GM12878 (cell line): ENCODE data around the gene IFT122. TPM values are rescaled to one million over a fixed set of nuclear protein-coding genes. Genes with fewer than 3 reads are reported as not detected.

ENCODE experiments used
- ATF2 ChIP-seq: IDR thresholded peaks from 2 replicates; pipeline ENCODE4 v1.6.1; 2012; ENCODE audit warnings: low read length, inconsistent platforms
- ATF7 ChIP-seq: fragments of 450-650 bp; IDR thresholded peaks from 2 replicates; pipeline ENCODE4 v1.6.1; 2016; ENCODE audit warnings: low read depth, mild to moderate bottlenecking
- BACH1 ChIP-seq: fragments of 450-650 bp; IDR thresholded peaks from 2 replicates; pipeline ENCODE4 v1.6.1; 2017; ENCODE audit warnings: mild to moderate bottlenecking, borderline replicate concordance
- CREM ChIP-seq: IDR thresholded peaks from 2 replicates; pipeline ENCODE4 v1.6.1; 2014; ENCODE audit warnings: antibody characterized with exemption, low read depth
- ETV6 ChIP-seq, 2 experiments: fragments of 450-650 bp in 1 of 2; IDR thresholded peaks in 1 of 2; conservative IDR thresholded peaks in 1 of 2; 2 replicates each; pipeline ENCODE4 v1.6.1; 2014; ENCODE audit warnings: antibody characterized with exemption in 1 of 2, borderline replicate concordance in 1 of 2, low read depth in 1 of 2, mild to moderate bottlenecking in 1 of 2, moderate library complexity in 1 of 2
- GABPA ChIP-seq: IDR thresholded peaks from 2 replicates; pipeline ENCODE4 v1.6.1; 2014; ENCODE audit warnings: antibody characterized with exemption, low read depth, mild to moderate bottlenecking, inconsistent platforms
- GATAD2B ChIP-seq: fragments of 450-650 bp; conservative IDR thresholded peaks from 2 replicates; pipeline ENCODE4 v1.6.1; 2017; ENCODE audit warnings: low read depth, mild to moderate bottlenecking, moderate library complexity
- KDM1A ChIP-seq: fragments of 200-600 bp; sonication (generic); IDR thresholded peaks from 2 replicates; pipeline ENCODE4 v1.6.1; 2016; ENCODE audit warnings: borderline replicate concordance
- LARP7 ChIP-seq: fragments of 450-650 bp; IDR thresholded peaks from 2 replicates; pipeline ENCODE4 v1.6.1; 2017; ENCODE audit warnings: mild to moderate bottlenecking
- PAX5 ChIP-seq: IDR thresholded peaks from 2 replicates; pipeline ENCODE4 v1.6.1; 2011; ENCODE audit warnings: low read depth, low read length, borderline replicate concordance
- PML ChIP-seq: IDR thresholded peaks from 2 replicates; pipeline ENCODE4 v1.6.1; 2012; ENCODE audit warnings: low read length, inconsistent platforms
- POLR2A ChIP-seq: IDR thresholded peaks from 2 replicates; pipeline ENCODE4 v1.6.1; 2011; ENCODE audit warnings: low read depth, mild to moderate bottlenecking, low read length
- RELB ChIP-seq: fragments of 450-650 bp; IDR thresholded peaks from 2 replicates; pipeline ENCODE4 v1.6.1; 2017; ENCODE audit warnings: low read depth, mild to moderate bottlenecking, moderate library complexity
- RUNX3 ChIP-seq: IDR thresholded peaks from 2 replicates; pipeline ENCODE4 v1.6.1; 2012; ENCODE audit warnings: low read length, inconsistent platforms
- SIN3A ChIP-seq: IDR thresholded peaks from 2 replicates; pipeline ENCODE4 v1.6.1; 2012; ENCODE audit warnings: low read depth, low read length, improper control_type of control experiment
- SUPT20H ChIP-seq: IDR thresholded peaks from 2 replicates; pipeline ENCODE4 v1.6.1; 2011; ENCODE audit warnings: low read depth, mild to moderate bottlenecking, low read length, moderate library complexity, borderline replicate concordance; ENCODE audit not compliant: control insufficient read depth
- YY1 ChIP-seq: IDR thresholded peaks from 2 replicates; pipeline ENCODE4 v1.6.1; 2011; ENCODE audit warnings: low read depth, mild to moderate bottlenecking, low read length
- ZBED1 ChIP-seq: IDR thresholded peaks from 2 replicates; pipeline ENCODE4 v1.6.1; 2016; ENCODE audit warnings: borderline replicate concordance
- ZNF217 ChIP-seq: fragments of 450-650 bp; IDR thresholded peaks from 2 replicates; pipeline ENCODE4 v1.6.1; 2017; ENCODE audit warnings: antibody characterized with exemption, mild to moderate bottlenecking
- ZZZ3 ChIP-seq: IDR thresholded peaks from 2 replicates; pipeline ENCODE4 v1.6.1; 2011; ENCODE audit warnings: low read depth; ENCODE audit not compliant: control insufficient read depth, insufficient read length
- polyA plus RNA-seq, 11 experiments: library from polyadenylated mRNA; depleted of rRNA in 4 of 11; unstranded in 6 of 11; stranded (reverse) in 5 of 11; fragments of >200 nt; fragmentation: Nextera tagmentation in 4 of 11; fragmentation: Illumina TruSeq in 1 of 11; extraction: Ambion mirVana in 4 of 11; extraction: Trizol in 1 of 11; gene quantifications; 1 replicate in 1 of 11; 2 replicates in 10 of 11; pipeline versions ENCODE4 v1.2.1 to v1.2.3, GENCODE V29; 2011 to 2016; ENCODE audit warnings: inconsistent platforms in 2 of 11, missing spikeins in 2 of 11, low read depth in 1 of 11
- total RNA-seq, 4 experiments: library from RNA; depleted of rRNA in 3 of 4; stranded (reverse); fragments of >200 nt in 3 of 4; fragmentation: Illumina TruSeq in 1 of 4; extraction: Trizol in 1 of 4; gene quantifications; 2 replicates each; pipeline versions ENCODE4 v1.2.1 to v1.2.3, GENCODE V29; 2013 to 2021
- TF ChIP-seq, protein P1 (sequence below): fragments of 450-650 bp; IDR thresholded peaks from 2 replicates; pipeline ENCODE4 v1.6.1; 2018; ENCODE audit warnings: mild to moderate bottlenecking, low read depth, moderate library complexity; ENCODE audit not compliant: partially characterized antibody
- TF ChIP-seq, protein P2 (sequence below): IDR thresholded peaks from 2 replicates; pipeline ENCODE4 v1.6.1; 2011; ENCODE audit warnings: low read depth, mild to moderate bottlenecking, low read length, moderate library complexity, borderline replicate concordance; ENCODE audit errors: extremely low read depth
- TF ChIP-seq, protein P3 (sequence below): fragments of 450-650 bp; IDR thresholded peaks from 2 replicates; pipeline ENCODE4 v1.6.1; 2017; ENCODE audit warnings: mild to moderate bottlenecking

The IFT122 gene
- total and polyA plus RNA-seq, 10 of the 15 experiments (the other 5 are each of a cell fraction or from before 2014, with no cell fraction given): 1.8 to 19.2 (median 8.4) TPM

DNA sequence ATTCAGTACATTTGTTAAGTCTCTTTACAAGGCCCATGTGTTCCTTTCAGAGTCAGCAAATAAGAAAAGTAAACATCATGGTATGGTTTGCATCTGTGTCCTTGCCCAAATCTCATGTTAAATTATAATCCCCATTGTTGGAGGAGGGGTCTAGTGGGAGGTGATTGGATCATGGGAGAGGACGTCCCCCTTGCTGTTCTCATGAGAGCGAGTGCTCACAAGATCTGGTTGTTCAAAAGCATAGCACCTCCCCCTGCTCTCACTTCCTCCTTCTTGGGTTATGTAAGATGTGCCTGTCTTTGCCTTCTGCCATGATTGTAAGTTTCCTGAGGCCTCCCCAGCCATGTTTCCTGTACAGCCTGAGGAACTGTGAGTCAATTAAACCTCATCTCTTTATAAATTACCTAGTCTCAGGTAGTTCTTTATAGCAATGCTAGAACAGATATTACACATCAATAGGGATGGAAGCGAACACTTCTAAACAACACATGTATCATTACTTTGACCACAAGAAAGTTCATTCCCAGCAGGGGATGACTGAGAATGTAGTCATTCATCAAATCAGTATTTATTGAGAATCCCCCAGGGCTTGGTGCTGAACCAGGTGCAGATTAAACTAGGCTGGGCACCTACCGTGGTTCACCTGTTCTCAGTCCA is 15.7 kb upstream of the IFT122 start (continued):
- TF ChIP-seq ETV6 (conservative IDR thresholded peaks at IDR 0.05 in 1 of 2, IDR thresholded peaks at IDR 0.05 in 1 of 2; ENCODE audit: borderline replicate concordance in 1 of 2, low read depth in 1 of 2): peak in 1 of 2 experiments; percentile 51; a peak in 1 of 4 replicates
- no peak for TF ChIP-seq KDM1A
- TF ChIP-seq, protein P1, sequence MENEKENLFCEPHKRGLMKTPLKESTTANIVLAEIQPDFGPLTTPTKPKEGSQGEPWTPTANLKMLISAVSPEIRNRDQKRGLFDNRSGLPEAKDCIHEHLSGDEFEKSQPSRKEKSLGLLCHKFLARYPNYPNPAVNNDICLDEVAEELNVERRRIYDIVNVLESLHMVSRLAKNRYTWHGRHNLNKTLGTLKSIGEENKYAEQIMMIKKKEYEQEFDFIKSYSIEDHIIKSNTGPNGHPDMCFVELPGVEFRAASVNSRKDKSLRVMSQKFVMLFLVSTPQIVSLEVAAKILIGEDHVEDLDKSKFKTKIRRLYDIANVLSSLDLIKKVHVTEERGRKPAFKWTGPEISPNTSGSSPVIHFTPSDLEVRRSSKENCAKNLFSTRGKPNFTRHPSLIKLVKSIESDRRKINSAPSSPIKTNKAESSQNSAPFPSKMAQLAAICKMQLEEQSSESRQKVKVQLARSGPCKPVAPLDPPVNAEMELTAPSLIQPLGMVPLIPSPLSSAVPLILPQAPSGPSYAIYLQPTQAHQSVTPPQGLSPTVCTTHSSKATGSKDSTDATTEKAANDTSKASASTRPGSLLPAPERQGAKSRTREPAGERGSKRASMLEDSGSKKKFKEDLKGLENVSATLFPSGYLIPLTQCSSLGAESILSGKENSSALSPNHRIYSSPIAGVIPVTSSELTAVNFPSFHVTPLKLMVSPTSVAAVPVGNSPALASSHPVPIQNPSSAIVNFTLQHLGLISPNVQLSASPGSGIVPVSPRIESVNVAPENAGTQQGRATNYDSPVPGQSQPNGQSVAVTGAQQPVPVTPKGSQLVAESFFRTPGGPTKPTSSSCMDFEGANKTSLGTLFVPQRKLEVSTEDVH: no peak
- peak; percentile 44; the same call in 1 of the 2 replicates for TF ChIP-seq ATF2
- 0 out of 2 replicates have a peak, but pooled peaks have one; percentile 47 for TF ChIP-seq RELB
- 0 out of 2 replicates have a peak, but pooled peaks have one; percentile 13 for TF ChIP-seq CREM
- TF ChIP-seq LARP7: no peak
- peak; percentile 84 for TF ChIP-seq YY1
- TF ChIP-seq PML: 0 out of 2 replicates have a peak, but pooled peaks have one; percentile 16
- TF ChIP-seq, protein P2, sequence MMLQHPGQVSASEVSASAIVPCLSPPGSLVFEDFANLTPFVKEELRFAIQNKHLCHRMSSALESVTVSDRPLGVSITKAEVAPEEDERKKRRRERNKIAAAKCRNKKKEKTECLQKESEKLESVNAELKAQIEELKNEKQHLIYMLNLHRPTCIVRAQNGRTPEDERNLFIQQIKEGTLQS: no peak
- peak; percentile 79 for TF ChIP-seq ZNF217
- no peak for TF ChIP-seq BACH1
- TF ChIP-seq ATF7: peak; percentile 66
- no peak for TF ChIP-seq POLR2A
- TF ChIP-seq GABPA: no peak
- TF ChIP-seq PAX5: no peak
- TF ChIP-seq SIN3A: no peak
- TF ChIP-seq SUPT20H: no peak
- 0 out of 2 replicates have a peak, but pooled peaks have one; percentile 52 for TF ChIP-seq ZBED1
- no peak for TF ChIP-seq ZZZ3
- 0 out of 2 replicates have a peak, but pooled peaks have one; percentile 18 for TF ChIP-seq GATAD2B
- peak; percentile 61; the same call in 1 of the 2 replicates for TF ChIP-seq RUNX3
- TF ChIP-seq, protein P3, sequence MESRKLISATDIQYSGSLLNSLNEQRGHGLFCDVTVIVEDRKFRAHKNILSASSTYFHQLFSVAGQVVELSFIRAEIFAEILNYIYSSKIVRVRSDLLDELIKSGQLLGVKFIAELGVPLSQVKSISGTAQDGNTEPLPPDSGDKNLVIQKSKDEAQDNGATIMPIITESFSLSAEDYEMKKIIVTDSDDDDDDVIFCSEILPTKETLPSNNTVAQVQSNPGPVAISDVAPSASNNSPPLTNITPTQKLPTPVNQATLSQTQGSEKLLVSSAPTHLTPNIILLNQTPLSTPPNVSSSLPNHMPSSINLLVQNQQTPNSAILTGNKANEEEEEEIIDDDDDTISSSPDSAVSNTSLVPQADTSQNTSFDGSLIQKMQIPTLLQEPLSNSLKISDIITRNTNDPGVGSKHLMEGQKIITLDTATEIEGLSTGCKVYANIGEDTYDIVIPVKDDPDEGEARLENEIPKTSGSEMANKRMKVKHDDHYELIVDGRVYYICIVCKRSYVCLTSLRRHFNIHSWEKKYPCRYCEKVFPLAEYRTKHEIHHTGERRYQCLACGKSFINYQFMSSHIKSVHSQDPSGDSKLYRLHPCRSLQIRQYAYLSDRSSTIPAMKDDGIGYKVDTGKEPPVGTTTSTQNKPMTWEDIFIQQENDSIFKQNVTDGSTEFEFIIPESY: no peak
